IMR-90 (cell line): ENCODE measurements around the gene PTPRG. TPM values are rescaled to one million over a fixed set of nuclear protein-coding genes. Genes with fewer than 3 reads are reported as not detected.

Experiments
- ATAC-seq: fragments of 200-7000 bp; cut with Tn5 transposase; 2 replicates; pipeline ENCODE4 v1.9.1; 2020; ENCODE audit warnings: low read depth, mild to moderate bottlenecking, moderate library complexity
- BruUV-seq: library from RNA; stranded (reverse); fragments of 400-500 nt; replicated peaks from 2 replicates; lab custom pipeline; 2021; lab: Mats Ljungman, UMichigan
- CTCF ChIA-PET: fragments of 300-600 bp; formaldehyde crosslinking; extraction: SDS; loops from one replicate; lab custom pipeline; 2021; ENCODE audit warnings: antibody characterized with exemption; lab: Yijun Ruan, JAX
- POLR2A ChIA-PET: fragments of 300-600 bp; sonication (Branson Sonifier 250); formaldehyde crosslinking; loops from one replicate; lab custom pipeline; 2022; ENCODE audit warnings: antibody characterized with exemption; ENCODE audit not compliant: unreplicated experiment; lab: Charles Lee
- DNase-seq: peaks from one replicate; pipeline ENCODE4 v3.0.0; 2013
- H2AFZ ChIP-seq: replicated peaks from 2 replicates; pipeline ENCODE3; 2013; ENCODE audit warnings: low read length, mild to moderate bottlenecking; ENCODE audit not compliant: poor library complexity
- H2AK5ac ChIP-seq: 2 replicates; pipeline ENCODE4 v1.6.1; 2013; ENCODE audit warnings: low read depth, low read length, inconsistent platforms
- H2AK9ac ChIP-seq: replicated peaks from 2 replicates; pipeline ENCODE3; 2013; ENCODE audit warnings: mild to moderate bottlenecking, low read depth, low read length, moderate library complexity; ENCODE audit not compliant: poor library complexity
- H2BK120ac ChIP-seq: 2 replicates; pipeline ENCODE4 v1.6.1; 2013; ENCODE audit warnings: low read depth, low read length, inconsistent platforms
- H2BK15ac ChIP-seq: 3 replicates; pipeline ENCODE4 v1.6.1; 2013; ENCODE audit warnings: low read depth, low read length, inconsistent platforms
- H2BK20ac ChIP-seq: 2 replicates; pipeline ENCODE4 v1.6.1; 2013; ENCODE audit warnings: low read depth, mild to moderate bottlenecking, inconsistent platforms, low read length, moderate library complexity
- H2BK5ac ChIP-seq: 2 replicates; pipeline ENCODE4 v1.6.1; 2013; ENCODE audit warnings: mild to moderate bottlenecking, low read depth, low read length, inconsistent platforms; ENCODE audit not compliant: poor library complexity, severe bottlenecking
- H3K14ac ChIP-seq: replicated peaks from 2 replicates; pipeline ENCODE4 v1.6.1; 2013; ENCODE audit warnings: low read depth, low read length, inconsistent platforms
- H3K18ac ChIP-seq: 2 replicates; pipeline ENCODE4 v1.6.1; 2013; ENCODE audit warnings: low read depth, low read length, control low read depth
- H3K23ac ChIP-seq: 2 replicates; pipeline ENCODE4 v1.6.1; 2013; ENCODE audit warnings: low read depth, low read length, inconsistent platforms
- H3K27ac ChIP-seq: 2 replicates; pipeline ENCODE4 v1.5.1; 2013; ENCODE audit warnings: mild to moderate bottlenecking, control low read depth, low read length; ENCODE audit not compliant: insufficient read depth
- H3K27me3 ChIP-seq: 2 replicates; pipeline ENCODE4 v1.6.1; 2013; ENCODE audit warnings: low read length; ENCODE audit not compliant: control insufficient read depth, insufficient read depth
- H3K36me3 ChIP-seq: 2 replicates; pipeline ENCODE4 v1.6.1; 2013; ENCODE audit warnings: low read length, mixed read lengths; ENCODE audit not compliant: control insufficient read depth, insufficient read depth
- H3K4ac ChIP-seq: 2 replicates; pipeline ENCODE4 v1.6.1; 2013; ENCODE audit warnings: low read depth, low read length, inconsistent platforms
- H3K4me1 ChIP-seq: 2 replicates; pipeline ENCODE4 v1.6.1; 2013; ENCODE audit warnings: low read length, mixed read lengths; ENCODE audit not compliant: control insufficient read depth, insufficient read depth
- H3K4me2 ChIP-seq: 2 replicates; pipeline ENCODE4 v1.6.1; 2013; ENCODE audit warnings: low read depth, mild to moderate bottlenecking, control low read depth, low read length, moderate library complexity
- H3K4me3 ChIP-seq: 2 replicates; pipeline ENCODE4 v1.5.1; 2013; ENCODE audit warnings: low read depth, mild to moderate bottlenecking, control low read depth, low read length, moderate library complexity; ENCODE audit not compliant: insufficient read depth
- H3K56ac ChIP-seq: 2 replicates; pipeline ENCODE4 v1.6.1; 2013; ENCODE audit warnings: low read length, inconsistent platforms; ENCODE audit not compliant: insufficient read depth; ENCODE audit errors: extremely low read depth
- H3K79me1 ChIP-seq, 2 experiments: 2 replicates each; pipeline ENCODE4 v1.6.1; 2013; ENCODE audit warnings: low read length in 2 of 2, inconsistent platforms in 1 of 2, low read depth in 1 of 2
- H3K9ac ChIP-seq: 2 replicates; pipeline ENCODE4 v1.6.1; 2013; ENCODE audit warnings: low read depth, low read length, control low read depth
- H3K9me1 ChIP-seq: 2 replicates; pipeline ENCODE4 v1.6.1; 2013; ENCODE audit warnings: low read length, inconsistent platforms; ENCODE audit not compliant: insufficient read depth
- H3K9me3 ChIP-seq: 2 replicates; pipeline ENCODE4 v1.6.1; 2013; ENCODE audit warnings: low read length; ENCODE audit not compliant: control insufficient read depth, insufficient read depth
- H4K20me1 ChIP-seq: 2 replicates; pipeline ENCODE4 v1.6.1; 2013; ENCODE audit warnings: low read length, inconsistent platforms; ENCODE audit not compliant: insufficient read depth
- H4K5ac ChIP-seq: 2 replicates; pipeline ENCODE4 v1.6.1; 2013; ENCODE audit warnings: mild to moderate bottlenecking, low read depth, low read length, control low read depth
- H4K8ac ChIP-seq, 2 experiments: 2 replicates each; pipeline ENCODE4 v1.6.1; 2013; ENCODE audit warnings: low read depth in 2 of 2, low read length in 2 of 2, control low read depth in 1 of 2, inconsistent platforms in 1 of 2
- H4K91ac ChIP-seq: 2 replicates; pipeline ENCODE4 v1.6.1; 2013; ENCODE audit warnings: low read depth, low read length, inconsistent platforms; ENCODE audit not compliant: insufficient read depth
- BHLHE40 ChIP-seq: fragments of 150-350 bp; IDR thresholded peaks from 2 replicates; pipeline ENCODE4 v1.6.1; 2016; ENCODE audit warnings: mild to moderate bottlenecking, low read depth, low read length
- CEBPB ChIP-seq: IDR thresholded peaks from 2 replicates; pipeline ENCODE4 v1.6.1; 2012; ENCODE audit warnings: low read depth, low read length, improper control_type of control experiment
- USF2 ChIP-seq: fragments of 150-350 bp; IDR thresholded peaks from 2 replicates; pipeline ENCODE4 v1.6.1; 2017; ENCODE audit warnings: mild to moderate bottlenecking, antibody characterized with exemption, low read length, low read depth
- WGBS, 2 experiments: methylation state at CpG; one replicate each; pipeline versions ENCODE4 v1.1.5 to v1.1.7; 2013; ENCODE audit warnings: missing lambda C conversion rate in 2 of 2; ENCODE audit not compliant: insufficient read length in 1 of 2; ENCODE audit errors: extremely low coverage in 2 of 2; 5-methylcytosine and 5-hydroxymethylcytosine counted together
- dilution Hi-C: fragments of 300-500 bp; cut with HindIII; formaldehyde crosslinking; loops from one replicate; pipeline ENCODE4 v1.14.3; 2018; ENCODE audit warnings: low sequenced_read_pairs; ENCODE audit not compliant: unreplicated experiment
- in situ Hi-C: fragments of 300-500 bp; cut with MboI; formaldehyde crosslinking; loops from 3 replicates; pipeline ENCODE4 v1.14.3; 2019; ENCODE audit warnings: low sequenced_read_pairs, inconsistent platforms, mixed read lengths
- intact Hi-C: fragments of 100-400 bp; cut with micrococcal nuclease; formaldehyde crosslinking; loops from 2 replicates; pipeline ENCODE4 v1.10.0; 2022
- polyA plus RNA-seq, 3 experiments: library from polyadenylated mRNA; depleted of rRNA; stranded (reverse); fragments of >200 nt; gene quantifications; 2 replicates each; pipeline ENCODE4 v1.2.3, GENCODE V29; 2012; ENCODE audit warnings: low replicate concordance in 1 of 3
- total RNA-seq: library from RNA; depleted of rRNA; stranded (reverse); fragments of >200 nt; gene quantifications from 2 replicates; pipeline ENCODE4 v1.2.3, GENCODE V29; 2012

Gene PTPRG
- total and polyA plus RNA-seq, 2 of the 4 experiments (the other 2 are of a cell fraction), result 7.7 to 31.0 TPM

GRCh38 chr3:61522626-61523025 lies 38.7 kb upstream of the PTPRG start:
- Histone ChIP-seq H3K56ac (no peak overlapping the region), H4K91ac (no peak overlapping the region), H3K79me1 (no peaks in the 10 kb centered on the region), H4K5ac (no peak overlapping the region), H3K4me1 (no peaks in the 10 kb centered on the region), H3K4me3 (no peak overlapping the region), H3K27ac (no peak overlapping the region), H2AK5ac (no peak overlapping the region), H2AK9ac (no peak overlapping the region), H2BK5ac (no peak overlapping the region), H3K18ac (no peak overlapping the region), H3K23ac (no peak overlapping the region), H3K14ac (no peak overlapping the region), H3K9ac (no peak overlapping the region), H3K4me2 (no peak overlapping the region), H4K8ac (no peak overlapping the region), H3K4ac (no peak overlapping the region), H2BK20ac (no peak overlapping the region), H3K9me3 (no peaks in the 10 kb centered on the region), H2BK15ac (no peak overlapping the region), H3K27me3 (peaks cover 2% of the 10 kb centered on the region; the same call in 1 of the 2 replicates), H3K9me1 (no peaks in the 10 kb centered on the region), H4K20me1 (no peaks in the 10 kb centered on the region), H2BK120ac (no peak overlapping the region), H2AFZ (no peak overlapping the region), H3K36me3 (no peaks in the 10 kb centered on the region)
- dilution Hi-C loops (no loop called here), in situ Hi-C loops (no loop called here), intact Hi-C loops (no loop called here)
- POLR2A ChIA-PET, result no interaction called here
- CTCF ChIA-PET, result no interaction called here
- TF ChIP-seq BHLHE40 (no peak), CEBPB (no peak), USF2 (no peak)
- ATAC-seq, result no peak
- WGBS, 2 experiments, result no CpG with 5 or more reads among the region's 2 CpGs
- no peak for DNase-seq
- BruUV-seq, result no TSS peak
